Inferior parietal cortex (tissue), 1 donor: ENCODE data around the gene CDH15.
"Not testable (repeated sequence)": the region's sequence is repeated elsewhere in the genome, so short reads cannot be mapped to it uniquely, and the experiment has no call there.

ENCODE experiments used
- DNase-seq: peaks from one replicate; pipeline ENCODE4 v3.0.0-alpha.2; 2016; ENCODE audit errors: extremely low spot score

CDH15 gene

GRCh38 chr16:89187032-89187769, 15.7 kb downstream of the CDH15 start:
- DNase-seq, result no peak

GRCh38 chr16:89187770-89188392, 16.3 kb downstream of the CDH15 start:
- no peak for DNase-seq

GRCh38 chr16:89188471-89189357, 17.2 kb downstream of the CDH15 start:
- DNase-seq, result not testable (repeated sequence)

GRCh38 chr16:89189358-89190025, 17.9 kb downstream of the CDH15 start:
- no peak for DNase-seq

GRCh38 chr16:89190150-89190958, 18.8 kb downstream of the CDH15 start:
- DNase-seq, result no peak

GRCh38 chr16:89191033-89191900, 19.7 kb downstream of the CDH15 start:
- DNase-seq, result no peak

GRCh38 chr16:89191901-89192185, 20.3 kb downstream of the CDH15 start:
- DNase-seq, result no peak

- not testable (repeated sequence) for DNase-seq
Measured at GRCh38 chr16:89192186-89192955, 20.8 kb downstream of the CDH15 start.

GRCh38 chr16:89192956-89193575, 21.5 kb downstream of the CDH15 start:
- no peak for DNase-seq

- DNase-seq, result no peak
Measured at GRCh38 chr16:89193576-89194293, 22.2 kb downstream of the CDH15 start.

GRCh38 chr16:89194340-89195311, 23.1 kb downstream of the CDH15 start:
- no peak for DNase-seq

GRCh38 chr16:89195521-89196171, 24.1 kb downstream of the CDH15 start:
- DNase-seq, result no peak

- no peak for DNase-seq
Measured at GRCh38 chr16:89197033-89197632, 25.6 kb downstream of the CDH15 start.

- DNase-seq, result no peak
Measured at GRCh38 chr16:89197633-89198416, 26.3 kb downstream of the CDH15 start.
